ENCODE results near the gene AGPS. TPM values are rescaled to one million over a fixed set of nuclear protein-coding genes. Genes with fewer than 3 reads are reported as not detected.

The AGPS gene
- total RNA-seq, 1 donor from 2014 or later = 71.8 TPM

GRCh38 chr2:177506505-177506904 is 113.9 kb downstream of the AGPS start:
- no peak overlapping the region for H3K27ac Mint-ChIP-seq
- DNase-seq (ENCODE audit: low spot score) = no peak
- intact Hi-C loops (cut with micrococcal nuclease) = no loop called here
- H3K4me1 Mint-ChIP-seq (ENCODE audit: low read depth) = peaks cover 12% of the 10 kb centered on the region
- H3K27me3 Mint-ChIP-seq (ENCODE audit: insufficient read depth) = no peaks in the 10 kb centered on the region
- no peaks in the 10 kb centered on the region for H3K9me3 Mint-ChIP-seq
- H3K4me3 Mint-ChIP-seq = no peak overlapping the region
- H3K36me3 Mint-ChIP-seq (ENCODE audit: low read depth) = peaks cover 18% of the 10 kb centered on the region

- Mint-ChIP-seq H3K27ac (no peak overlapping the region), H3K9me3 (no peaks in the 10 kb centered on the region), H3K4me1 (ENCODE audit: low read depth) (peaks cover 12% of the 10 kb centered on the region), H3K27me3 (ENCODE audit: insufficient read depth) (no peaks in the 10 kb centered on the region), H3K36me3 (ENCODE audit: low read depth) (peaks cover 20% of the 10 kb centered on the region), H3K4me3 (no peak overlapping the region)
- intact Hi-C loops (cut with micrococcal nuclease) = no loop called here
- DNase-seq (ENCODE audit: low spot score) = no peak
Observed at GRCh38 chr2:177506998-177507397, 114.4 kb downstream of the AGPS start.

DNA sequence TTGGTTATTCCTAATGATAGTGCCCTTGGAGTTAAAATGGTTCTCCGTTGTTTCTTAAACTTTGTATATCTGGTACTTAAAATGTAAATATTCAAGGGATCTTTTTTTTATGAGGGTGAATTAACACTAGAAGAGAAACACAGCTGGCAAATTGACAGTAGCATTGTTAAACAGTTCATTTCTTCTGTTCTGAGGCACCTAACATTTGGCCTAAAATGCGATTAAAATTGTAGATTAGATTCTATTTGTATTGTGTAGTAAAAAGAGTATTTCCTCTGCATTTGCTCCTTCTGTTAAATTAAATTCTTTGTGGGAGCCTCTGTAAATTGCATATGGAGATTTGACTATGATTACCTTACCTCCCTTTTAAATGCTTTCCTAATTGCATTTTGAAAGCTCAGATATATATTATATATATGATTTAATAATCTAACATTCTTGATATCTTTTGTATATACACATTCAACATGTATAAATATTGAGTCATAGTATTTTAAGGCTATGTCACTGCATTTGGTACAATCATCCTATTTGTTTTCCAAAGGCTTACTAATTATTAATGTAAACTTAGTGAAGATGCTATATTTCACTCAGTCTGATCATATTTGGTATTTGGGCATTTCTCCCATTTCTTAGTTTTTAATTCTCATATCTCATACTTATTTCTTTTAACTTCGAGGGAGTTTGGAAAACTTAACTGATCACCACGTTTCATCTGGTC is 124.4 kb downstream of the AGPS start:
- DNase-seq (ENCODE audit: low spot score) = no peak
- Mint-ChIP-seq H3K4me3 (no peak overlapping the region), H3K27me3 (ENCODE audit: insufficient read depth) (no peaks in the 10 kb centered on the region), H3K4me1 (ENCODE audit: low read depth) (peaks cover 5% of the 10 kb centered on the region), H3K9me3 (no peaks in the 10 kb centered on the region), H3K27ac (no peak overlapping the region), H3K36me3 (ENCODE audit: low read depth) (peaks cover 20% of the 10 kb centered on the region)
- intact Hi-C loops (cut with micrococcal nuclease) = no loop called here

GRCh38 chr2:177518754-177519153 is 126.2 kb downstream of the AGPS start:
- H3K27ac Mint-ChIP-seq = no peak overlapping the region
- H3K4me3 Mint-ChIP-seq = no peak overlapping the region
- H3K27me3 Mint-ChIP-seq (ENCODE audit: insufficient read depth) = no peaks in the 10 kb centered on the region
- no peak for DNase-seq (ENCODE audit: low spot score)
- peaks cover 6% of the 10 kb centered on the region for H3K4me1 Mint-ChIP-seq (ENCODE audit: low read depth)
- no peaks in the 10 kb centered on the region for H3K9me3 Mint-ChIP-seq
- H3K36me3 Mint-ChIP-seq (ENCODE audit: low read depth) = peaks cover 21% of the 10 kb centered on the region
- intact Hi-C loops (cut with micrococcal nuclease) = no loop called here

GRCh38 chr2:177519534-177520115 is 127.1 kb downstream of the AGPS start:
- H3K4me1 Mint-ChIP-seq (ENCODE audit: low read depth) = peaks cover 10% of the 10 kb centered on the region
- H3K27ac Mint-ChIP-seq = no peak overlapping the region
- no peak for DNase-seq (ENCODE audit: low spot score)
- no peaks in the 10 kb centered on the region for H3K9me3 Mint-ChIP-seq
- intact Hi-C loops (cut with micrococcal nuclease) = no loop called here
- peaks cover 20% of the 10 kb centered on the region for H3K36me3 Mint-ChIP-seq (ENCODE audit: low read depth)
- H3K4me3 Mint-ChIP-seq = no peak overlapping the region
- H3K27me3 Mint-ChIP-seq (ENCODE audit: insufficient read depth) = no peaks in the 10 kb centered on the region

DNA sequence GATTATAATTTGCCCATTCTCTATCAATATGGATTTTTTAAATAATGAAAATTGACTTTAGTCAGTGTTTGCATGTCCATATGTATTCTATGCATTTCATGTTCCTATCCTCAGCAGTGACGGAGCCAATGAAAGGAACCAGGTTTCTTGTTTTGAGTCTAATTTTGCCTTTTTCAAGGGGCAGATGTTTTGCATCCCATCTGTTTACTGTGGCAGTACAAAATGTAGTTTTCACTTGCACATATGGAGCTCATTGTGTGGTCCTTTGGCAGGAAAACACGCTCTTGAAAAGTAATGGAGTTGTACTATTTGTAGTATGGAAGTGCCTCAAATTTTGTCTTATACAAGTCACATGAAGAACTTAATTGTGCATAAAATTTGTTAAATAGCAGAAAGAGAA is 127.8 kb downstream of the AGPS start:
- DNase-seq (ENCODE audit: low spot score) = no peak
- no peak overlapping the region for H3K4me3 Mint-ChIP-seq
- peaks cover 8% of the 10 kb centered on the region for H3K4me1 Mint-ChIP-seq (ENCODE audit: low read depth)
- intact Hi-C loops (cut with micrococcal nuclease) = no loop called here
- H3K27ac Mint-ChIP-seq = no peak overlapping the region
- peaks cover 20% of the 10 kb centered on the region for H3K36me3 Mint-ChIP-seq (ENCODE audit: low read depth)
- no peaks in the 10 kb centered on the region for H3K27me3 Mint-ChIP-seq (ENCODE audit: insufficient read depth)
- H3K9me3 Mint-ChIP-seq = no peaks in the 10 kb centered on the region

GRCh38 chr2:177523781-177524180 is 131.2 kb downstream of the AGPS start:
- intact Hi-C loops (cut with micrococcal nuclease) = no loop called here
- Mint-ChIP-seq H3K36me3 (ENCODE audit: low read depth) (peaks cover 22% of the 10 kb centered on the region), H3K27me3 (ENCODE audit: insufficient read depth) (no peaks in the 10 kb centered on the region), H3K9me3 (no peaks in the 10 kb centered on the region), H3K4me3 (no peak overlapping the region), H3K4me1 (ENCODE audit: low read depth) (peaks cover 5% of the 10 kb centered on the region), H3K27ac (no peak overlapping the region)
- no peak for DNase-seq (ENCODE audit: low spot score)

DNA sequence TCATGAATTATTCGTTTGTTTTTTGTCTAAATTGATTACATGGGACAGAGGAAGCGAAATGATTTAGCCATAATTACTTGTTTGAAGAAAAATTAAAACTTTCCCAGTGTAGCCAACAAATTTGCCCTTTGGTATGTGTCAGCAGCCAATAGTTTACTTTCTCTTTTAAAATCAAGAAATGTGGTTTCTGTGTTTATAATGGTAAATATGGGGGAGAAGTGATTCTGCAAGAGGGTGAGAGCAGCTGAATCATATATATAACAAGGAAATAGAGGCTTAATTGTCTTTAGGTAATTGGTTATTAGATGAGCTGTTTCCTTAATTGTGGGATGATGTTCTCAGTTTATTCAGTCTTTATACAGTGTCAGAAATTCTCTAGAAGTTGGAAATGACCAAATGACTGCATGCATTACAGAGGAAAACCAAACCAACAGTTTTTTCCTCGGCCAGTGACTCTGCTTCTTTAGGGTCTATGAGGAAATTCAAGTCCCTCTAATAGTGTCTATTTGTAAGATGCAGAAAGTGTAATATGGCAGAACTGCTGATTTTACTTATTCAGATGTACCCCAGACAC is 132.9 kb downstream of the AGPS start:
- no peak overlapping the region for H3K4me3 Mint-ChIP-seq
- intact Hi-C loops (cut with micrococcal nuclease) = no loop called here
- no peaks in the 10 kb centered on the region for H3K27me3 Mint-ChIP-seq (ENCODE audit: insufficient read depth)
- peaks cover 5% of the 10 kb centered on the region for H3K4me1 Mint-ChIP-seq (ENCODE audit: low read depth)
- H3K27ac Mint-ChIP-seq = no peak overlapping the region
- no peak for DNase-seq (ENCODE audit: low spot score)
- peaks cover 13% of the 10 kb centered on the region for H3K36me3 Mint-ChIP-seq (ENCODE audit: low read depth)
- no peaks in the 10 kb centered on the region for H3K9me3 Mint-ChIP-seq

DNA sequence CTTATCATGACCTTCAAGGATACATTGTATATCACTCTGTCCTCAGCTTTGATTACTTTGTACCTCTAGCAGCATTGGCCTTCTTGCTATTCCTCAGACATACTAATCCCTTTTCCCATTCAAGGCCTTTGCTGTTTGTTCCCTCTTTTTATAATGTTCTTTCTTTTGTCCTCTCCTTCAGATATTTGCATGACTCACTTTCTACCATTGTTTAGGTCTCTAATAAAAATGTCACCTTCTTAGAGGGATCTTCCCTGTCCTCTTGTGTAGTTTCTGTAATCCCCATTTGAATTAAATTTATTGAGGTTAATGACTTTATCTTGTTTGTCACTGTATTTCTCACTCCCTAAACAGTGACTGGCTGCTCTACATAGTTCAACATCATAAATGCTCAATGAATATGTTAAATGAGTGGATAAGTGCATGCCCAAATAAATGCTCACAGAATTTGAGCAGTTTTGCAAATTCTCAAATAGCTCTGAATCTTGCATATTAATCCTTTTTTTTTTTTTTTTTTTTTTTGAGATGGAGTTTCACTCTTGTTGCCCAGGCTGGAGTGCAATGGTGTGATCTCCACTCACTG is 135.9 kb downstream of the AGPS start:
- Mint-ChIP-seq H3K36me3 (ENCODE audit: low read depth) (peaks cover 13% of the 10 kb centered on the region), H3K4me1 (ENCODE audit: low read depth) (peaks cover 5% of the 10 kb centered on the region), H3K4me3 (no peak overlapping the region), H3K27me3 (ENCODE audit: insufficient read depth) (no peaks in the 10 kb centered on the region), H3K9me3 (no peaks in the 10 kb centered on the region), H3K27ac (no peak overlapping the region)
- DNase-seq (ENCODE audit: low spot score) = no peak
- intact Hi-C loops (cut with micrococcal nuclease) = no loop called here

GRCh38 chr2:177529166-177529565 is 136.6 kb downstream of the AGPS start:
- Mint-ChIP-seq H3K27me3 (ENCODE audit: insufficient read depth) (no peaks in the 10 kb centered on the region), H3K4me1 (ENCODE audit: low read depth) (no peaks in the 10 kb centered on the region), H3K4me3 (no peak overlapping the region), H3K9me3 (no peaks in the 10 kb centered on the region), H3K27ac (no peak overlapping the region), H3K36me3 (ENCODE audit: low read depth) (peaks cover 11% of the 10 kb centered on the region)
- intact Hi-C loops (cut with micrococcal nuclease) = no loop called here
- DNase-seq (ENCODE audit: low spot score) = no peak

DNA sequence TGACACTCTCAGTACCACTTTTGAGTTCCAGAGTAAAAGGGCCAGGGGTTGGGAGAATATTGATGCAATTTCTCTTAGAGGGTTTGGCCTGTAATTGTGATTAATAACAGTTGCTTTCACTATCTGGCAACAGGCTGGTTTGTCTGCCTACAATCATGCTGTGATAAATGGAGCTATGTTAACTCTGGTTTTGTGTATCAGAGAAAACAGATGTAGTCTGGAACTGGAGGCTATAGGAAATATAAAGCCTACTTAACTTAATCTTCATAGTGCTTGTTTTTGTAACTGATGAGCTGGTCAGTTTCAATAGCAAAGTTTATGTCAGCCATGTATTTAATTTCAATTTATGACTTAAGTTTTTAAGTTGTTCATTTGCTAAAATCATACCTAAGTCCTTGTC is 138.0 kb downstream of the AGPS start:
- Mint-ChIP-seq H3K4me3 (no peak overlapping the region), H3K27ac (no peak overlapping the region), H3K9me3 (no peaks in the 10 kb centered on the region), H3K36me3 (ENCODE audit: low read depth) (peaks cover 7% of the 10 kb centered on the region), H3K4me1 (ENCODE audit: low read depth) (no peaks in the 10 kb centered on the region), H3K27me3 (ENCODE audit: insufficient read depth) (no peaks in the 10 kb centered on the region)
- intact Hi-C loops (cut with micrococcal nuclease) = no loop called here
- no peak for DNase-seq (ENCODE audit: low spot score)

DNA sequence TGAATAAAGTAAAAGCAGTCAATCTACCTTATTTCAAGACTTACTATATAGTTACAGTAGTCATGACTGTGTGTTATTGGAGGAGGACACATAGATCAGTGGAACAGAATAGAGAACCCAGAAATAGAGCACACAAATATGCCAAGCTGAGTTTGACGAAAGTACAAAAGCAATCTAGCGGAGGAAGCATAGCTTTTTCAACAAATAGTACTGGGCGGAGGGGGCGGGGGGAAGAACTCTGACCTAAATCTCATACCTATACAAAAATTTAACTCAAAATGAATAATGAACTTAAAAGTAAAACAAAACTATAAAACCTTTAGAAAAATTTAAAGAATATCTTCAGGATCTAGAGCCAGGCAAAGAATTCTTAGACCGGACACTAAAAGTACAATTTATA is 139.1 kb downstream of the AGPS start:
- intact Hi-C loops (cut with micrococcal nuclease) = no loop called here
- DNase-seq (ENCODE audit: low spot score) = no peak
- Mint-ChIP-seq H3K27me3 (ENCODE audit: insufficient read depth) (no peaks in the 10 kb centered on the region), H3K36me3 (ENCODE audit: low read depth) (peaks cover 7% of the 10 kb centered on the region), H3K27ac (no peak overlapping the region), H3K9me3 (no peaks in the 10 kb centered on the region), H3K4me1 (ENCODE audit: low read depth) (no peaks in the 10 kb centered on the region), H3K4me3 (no peak overlapping the region)

GRCh38 chr2:177532567-177532966 is 140.0 kb downstream of the AGPS start:
- H3K27me3 Mint-ChIP-seq (ENCODE audit: insufficient read depth) = no peaks in the 10 kb centered on the region
- H3K36me3 Mint-ChIP-seq (ENCODE audit: low read depth) = peaks cover 7% of the 10 kb centered on the region
- no peaks in the 10 kb centered on the region for H3K4me1 Mint-ChIP-seq (ENCODE audit: low read depth)
- no peak overlapping the region for H3K4me3 Mint-ChIP-seq
- intact Hi-C loops (cut with micrococcal nuclease) = no loop called here
- no peak for DNase-seq (ENCODE audit: low spot score)
- no peak overlapping the region for H3K27ac Mint-ChIP-seq
- H3K9me3 Mint-ChIP-seq = no peaks in the 10 kb centered on the region

Measured in activated T-helper 1 cell treated with anti-CD3 and anti-CD28 coated beads, Interleukin-12 subunit alpha, Interleukin-12 subunit beta, Interleukin-2, Interleukin-4 antibody, amounts not matched to agents 30 ng/mL and 10 ng/mL and 1 ng/mL, durations not matched to agents 14 hours and 24 hours and 36 hours (primary cell).